ENCODE results near the gene ENKD1.

- no peak for TF ChIP-seq CTCF (IDR thresholded peaks at IDR 0.05)
- no peak for TF ChIP-seq POLR2A (IDR thresholded peaks at IDR 0.05)
Observed at GRCh38 chr16:67628216-67628615, 38.3 kb downstream of the ENKD1 start.
